GM23338 (cell line): ENCODE data around the gene MTX2. TPM values are rescaled to one million over a fixed set of nuclear protein-coding genes. Genes with fewer than 3 reads are reported as not detected.

ENCODE experiments used
- ATAC-seq: fragments of 200-7000 bp; cut with Tn5 transposase; 3 replicates; pipeline ENCODE4 v1.9.1; 2020
- DNase-seq: peaks from one replicate; pipeline ENCODE4 v3.0.0-alpha.2; 2015; ENCODE audit warnings: low spot score
- H2AFZ ChIP-seq: fragments of 200-600 bp; sonication (generic); 2 replicates; pipeline ENCODE4 v1.8.0; 2016; ENCODE audit warnings: antibody characterized with exemption, mild to moderate bottlenecking, moderate library complexity
- H3F3A ChIP-seq: fragments of 200-600 bp; sonication (generic); replicated peaks from 2 replicates; pipeline ENCODE4 v1.8.0; 2017; ENCODE audit warnings: antibody characterized with exemption, mixed run types, low read depth
- H3K27ac ChIP-seq: fragments of 200-600 bp; sonication (generic); 2 replicates; pipeline ENCODE4 v1.6.1; 2016; ENCODE audit warnings: low read depth
- H3K27me3 ChIP-seq: fragments of 200-600 bp; sonication (generic); 2 replicates; pipeline ENCODE4 v1.8.0; 2016; ENCODE audit warnings: mild to moderate bottlenecking, mixed run types, moderate library complexity; ENCODE audit not compliant: insufficient read depth
- H3K36me3 ChIP-seq: fragments of 200-600 bp; sonication (generic); 2 replicates; pipeline ENCODE4 v1.8.0; 2016; ENCODE audit warnings: mild to moderate bottlenecking; ENCODE audit not compliant: insufficient read depth
- H3K4me1 ChIP-seq: fragments of 200-600 bp; sonication (generic); 2 replicates; pipeline ENCODE4 v1.8.0; 2016; ENCODE audit warnings: mild to moderate bottlenecking, moderate library complexity; ENCODE audit not compliant: insufficient read depth
- H3K4me2 ChIP-seq: fragments of 200-600 bp; sonication (generic); 2 replicates; pipeline ENCODE4 v1.7.1; 2017; ENCODE audit warnings: mixed run types
- H3K4me3 ChIP-seq: fragments of 200-600 bp; sonication (generic); 2 replicates; pipeline ENCODE4 v1.6.1; 2016; ENCODE audit warnings: mixed run types
- H3K79me2 ChIP-seq: fragments of 200-600 bp; sonication (generic); replicated peaks from 2 replicates; pipeline ENCODE4 v1.8.0; 2017; ENCODE audit warnings: mild to moderate bottlenecking; ENCODE audit not compliant: insufficient read depth
- H3K9me2 ChIP-seq: fragments of 200-600 bp; sonication (generic); 2 replicates; pipeline ENCODE4 v1.8.0; 2017; ENCODE audit not compliant: insufficient read depth
- H4K20me1 ChIP-seq: fragments of 200-600 bp; sonication (generic); replicated peaks from 2 replicates; pipeline ENCODE4 v1.8.0; 2017; ENCODE audit warnings: mild to moderate bottlenecking; ENCODE audit not compliant: insufficient read depth
- H3K27ac Mint-ChIP-seq: 2 replicates; pipeline ENCODE4 v1.8.0; 2020; ENCODE audit warnings: inconsistent platforms, mild to moderate bottlenecking, moderate library complexity, mixed read lengths
- H3K27me3 Mint-ChIP-seq: 3 replicates; pipeline ENCODE4 v1.8.0; 2022; ENCODE audit warnings: low read depth, mild to moderate bottlenecking, moderate library complexity, mixed read lengths, inconsistent platforms; ENCODE audit not compliant: insufficient read depth, poor library complexity
- H3K36me3 Mint-ChIP-seq: 3 replicates; pipeline ENCODE4 v1.8.0; 2021; ENCODE audit warnings: low read depth, mild to moderate bottlenecking, inconsistent platforms, moderate library complexity, mixed read lengths
- H3K4me1 Mint-ChIP-seq: 3 replicates; pipeline ENCODE4 v1.8.0; 2020; ENCODE audit warnings: mild to moderate bottlenecking, inconsistent platforms, mixed read lengths
- H3K4me3 Mint-ChIP-seq: 3 replicates; pipeline ENCODE4 v1.8.0; 2021; ENCODE audit warnings: moderate library complexity, mild to moderate bottlenecking, inconsistent platforms, mixed read lengths
- H3K9me3 Mint-ChIP-seq: 3 replicates; pipeline ENCODE4 v1.8.0; 2020; ENCODE audit warnings: moderate library complexity, mild to moderate bottlenecking, inconsistent platforms, mixed read lengths
- CREB1 ChIP-seq: fragments of 250-450 bp; sonication (Bioruptor Pico); IDR thresholded peaks from 2 replicates; pipeline ENCODE4 v1.5.0; 2020; ENCODE audit warnings: low read depth, mild to moderate bottlenecking, moderate library complexity
- EZH2 ChIP-seq: fragments of 200-600 bp; sonication (generic); IDR thresholded peaks from one replicate; pipeline ENCODE4 v1.8.0; 2017; ENCODE audit warnings: antibody characterized with exemption, mild to moderate bottlenecking, low read depth; ENCODE audit not compliant: unreplicated experiment
- EZH2phosphoT487 ChIP-seq: fragments of 200-600 bp; sonication (generic); IDR thresholded peaks from one replicate; pipeline ENCODE4 v1.8.1; 2018; ENCODE audit warnings: antibody characterized with exemption; ENCODE audit not compliant: unreplicated experiment
- JUNB ChIP-seq: IDR thresholded peaks from one replicate; pipeline ENCODE4 v1.6.1; 2016; ENCODE audit warnings: antibody characterized with exemption; ENCODE audit not compliant: unreplicated experiment
- NANOG ChIP-seq: IDR thresholded peaks from 2 replicates; pipeline ENCODE4 v1.6.1; 2016; ENCODE audit warnings: antibody characterized with exemption, borderline replicate concordance
- POLR2AphosphoS5 ChIP-seq: IDR thresholded peaks from 2 replicates; pipeline ENCODE4 v1.6.1; 2016; ENCODE audit warnings: antibody characterized with exemption, low read depth
- STAT1 ChIP-seq: IDR thresholded peaks from one replicate; pipeline ENCODE4 v1.6.1; 2016; ENCODE audit warnings: antibody characterized with exemption; ENCODE audit not compliant: unreplicated experiment
- ZNF331 ChIP-seq: fragments of 250-450 bp; sonication (Bioruptor Pico); IDR thresholded peaks from 2 replicates; pipeline ENCODE4 v1.5.0; 2020; ENCODE audit warnings: low read depth, mild to moderate bottlenecking, moderate library complexity
- polyA plus RNA-seq: library from polyadenylated mRNA; unstranded; fragments of >200 nt; fragmentation: Nextera tagmentation; extraction: Ambion mirVana; gene quantifications from 2 replicates; pipeline ENCODE4 v1.2.1, GENCODE V29; 2016
- total RNA-seq: library from RNA; depleted of rRNA; stranded (reverse); fragments of >200 nt; shearing (Covaris generic); gene quantifications from 2 replicates; pipeline ENCODE4 v1.2.3, GENCODE V29; 2014
- TF ChIP-seq, protein P1 (sequence below), 2 experiments: fragments of 200-600 bp in 1 of 2; sonication (generic) in 1 of 2; conservative IDR thresholded peaks; 2 replicates each; pipeline versions ENCODE4 v1.5.1 to v1.6.1; 2016 to 2017; ENCODE audit warnings: antibody characterized with exemption in 2 of 2, low read depth in 2 of 2, mild to moderate bottlenecking in 2 of 2, moderate library complexity in 1 of 2
- TF ChIP-seq, protein P2 (sequence below): IDR thresholded peaks from 2 replicates; pipeline ENCODE4 v1.6.1; 2016; ENCODE audit warnings: antibody characterized with exemption
- TF ChIP-seq, protein P3 (sequence below): fragments of 250-450 bp; sonication (Bioruptor Pico); IDR thresholded peaks from 2 replicates; pipeline ENCODE4 v1.5.0; 2020; ENCODE audit warnings: mild to moderate bottlenecking, moderate library complexity

The MTX2 gene
- total and polyA plus RNA-seq, 2 experiments from 2014 or later: 37.5 to 81.7 TPM

DNA sequence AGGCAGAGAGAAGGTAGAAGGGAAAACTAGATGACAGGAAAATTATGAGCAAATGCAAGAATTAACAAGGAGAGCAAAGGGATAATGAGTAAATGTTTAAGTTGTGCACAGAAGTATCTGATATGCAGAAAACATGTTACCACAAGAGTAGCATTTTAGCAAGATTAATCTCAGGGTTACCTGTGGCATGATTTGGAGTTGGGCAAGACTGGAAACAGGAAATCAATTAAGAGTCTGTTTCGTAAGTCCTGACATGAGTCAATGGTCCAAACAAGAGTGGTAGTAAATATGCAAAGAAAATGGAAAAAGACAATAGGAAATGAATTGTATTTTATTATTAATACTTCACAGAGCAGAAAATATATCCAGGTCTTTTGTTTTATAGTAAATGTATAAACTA is 17.3 kb upstream of the MTX2 start:
- Mint-ChIP-seq H3K4me1 (peaks cover 2% of the 10 kb centered on the region; the same call in 2 of the 3 replicates), H3K27ac (no peak overlapping the region), H3K36me3 (peaks cover 2% of the 10 kb centered on the region; the same call in 1 of the 3 replicates), H3K4me3 (no peak overlapping the region), H3K9me3 (no peaks in the 10 kb centered on the region; the same call in 2 of the 3 replicates), H3K27me3 (no peaks in the 10 kb centered on the region)
- Histone ChIP-seq H3K4me2 (no peak overlapping the region), H3K36me3 (no peaks in the 10 kb centered on the region), H3F3A (no peaks in the 10 kb centered on the region), H3K27ac (no peak overlapping the region), H3K79me2 (no peaks in the 10 kb centered on the region), H2AFZ (no peak overlapping the region), H3K27me3 (no peaks in the 10 kb centered on the region), H3K4me3 (no peak overlapping the region), H3K4me1 (no peaks in the 10 kb centered on the region), H3K9me2 (no peaks in the 10 kb centered on the region), H4K20me1 (no peaks in the 10 kb centered on the region)
- no peak for TF ChIP-seq ZNF331 (CRISPR knock-in tag)
- TF ChIP-seq EZH2phosphoT487: no peak
- TF ChIP-seq JUNB: no peak
- TF ChIP-seq NANOG: no peak
- no peak for TF ChIP-seq EZH2
- TF ChIP-seq STAT1: no peak
- TF ChIP-seq, protein P1, sequence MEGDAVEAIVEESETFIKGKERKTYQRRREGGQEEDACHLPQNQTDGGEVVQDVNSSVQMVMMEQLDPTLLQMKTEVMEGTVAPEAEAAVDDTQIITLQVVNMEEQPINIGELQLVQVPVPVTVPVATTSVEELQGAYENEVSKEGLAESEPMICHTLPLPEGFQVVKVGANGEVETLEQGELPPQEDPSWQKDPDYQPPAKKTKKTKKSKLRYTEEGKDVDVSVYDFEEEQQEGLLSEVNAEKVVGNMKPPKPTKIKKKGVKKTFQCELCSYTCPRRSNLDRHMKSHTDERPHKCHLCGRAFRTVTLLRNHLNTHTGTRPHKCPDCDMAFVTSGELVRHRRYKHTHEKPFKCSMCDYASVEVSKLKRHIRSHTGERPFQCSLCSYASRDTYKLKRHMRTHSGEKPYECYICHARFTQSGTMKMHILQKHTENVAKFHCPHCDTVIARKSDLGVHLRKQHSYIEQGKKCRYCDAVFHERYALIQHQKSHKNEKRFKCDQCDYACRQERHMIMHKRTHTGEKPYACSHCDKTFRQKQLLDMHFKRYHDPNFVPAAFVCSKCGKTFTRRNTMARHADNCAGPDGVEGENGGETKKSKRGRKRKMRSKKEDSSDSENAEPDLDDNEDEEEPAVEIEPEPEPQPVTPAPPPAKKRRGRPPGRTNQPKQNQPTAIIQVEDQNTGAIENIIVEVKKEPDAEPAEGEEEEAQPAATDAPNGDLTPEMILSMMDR (conservative IDR thresholded peaks at IDR 0.05; ENCODE audit: low read depth in 2 of 2): no peak
- TF ChIP-seq, protein P2, sequence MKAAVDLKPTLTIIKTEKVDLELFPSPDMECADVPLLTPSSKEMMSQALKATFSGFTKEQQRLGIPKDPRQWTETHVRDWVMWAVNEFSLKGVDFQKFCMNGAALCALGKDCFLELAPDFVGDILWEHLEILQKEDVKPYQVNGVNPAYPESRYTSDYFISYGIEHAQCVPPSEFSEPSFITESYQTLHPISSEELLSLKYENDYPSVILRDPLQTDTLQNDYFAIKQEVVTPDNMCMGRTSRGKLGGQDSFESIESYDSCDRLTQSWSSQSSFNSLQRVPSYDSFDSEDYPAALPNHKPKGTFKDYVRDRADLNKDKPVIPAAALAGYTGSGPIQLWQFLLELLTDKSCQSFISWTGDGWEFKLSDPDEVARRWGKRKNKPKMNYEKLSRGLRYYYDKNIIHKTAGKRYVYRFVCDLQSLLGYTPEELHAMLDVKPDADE: no peak
- TF ChIP-seq POLR2AphosphoS5: no peak
- TF ChIP-seq CREB1 (CRISPR knock-in tag): no peak
- TF ChIP-seq, protein P3, sequence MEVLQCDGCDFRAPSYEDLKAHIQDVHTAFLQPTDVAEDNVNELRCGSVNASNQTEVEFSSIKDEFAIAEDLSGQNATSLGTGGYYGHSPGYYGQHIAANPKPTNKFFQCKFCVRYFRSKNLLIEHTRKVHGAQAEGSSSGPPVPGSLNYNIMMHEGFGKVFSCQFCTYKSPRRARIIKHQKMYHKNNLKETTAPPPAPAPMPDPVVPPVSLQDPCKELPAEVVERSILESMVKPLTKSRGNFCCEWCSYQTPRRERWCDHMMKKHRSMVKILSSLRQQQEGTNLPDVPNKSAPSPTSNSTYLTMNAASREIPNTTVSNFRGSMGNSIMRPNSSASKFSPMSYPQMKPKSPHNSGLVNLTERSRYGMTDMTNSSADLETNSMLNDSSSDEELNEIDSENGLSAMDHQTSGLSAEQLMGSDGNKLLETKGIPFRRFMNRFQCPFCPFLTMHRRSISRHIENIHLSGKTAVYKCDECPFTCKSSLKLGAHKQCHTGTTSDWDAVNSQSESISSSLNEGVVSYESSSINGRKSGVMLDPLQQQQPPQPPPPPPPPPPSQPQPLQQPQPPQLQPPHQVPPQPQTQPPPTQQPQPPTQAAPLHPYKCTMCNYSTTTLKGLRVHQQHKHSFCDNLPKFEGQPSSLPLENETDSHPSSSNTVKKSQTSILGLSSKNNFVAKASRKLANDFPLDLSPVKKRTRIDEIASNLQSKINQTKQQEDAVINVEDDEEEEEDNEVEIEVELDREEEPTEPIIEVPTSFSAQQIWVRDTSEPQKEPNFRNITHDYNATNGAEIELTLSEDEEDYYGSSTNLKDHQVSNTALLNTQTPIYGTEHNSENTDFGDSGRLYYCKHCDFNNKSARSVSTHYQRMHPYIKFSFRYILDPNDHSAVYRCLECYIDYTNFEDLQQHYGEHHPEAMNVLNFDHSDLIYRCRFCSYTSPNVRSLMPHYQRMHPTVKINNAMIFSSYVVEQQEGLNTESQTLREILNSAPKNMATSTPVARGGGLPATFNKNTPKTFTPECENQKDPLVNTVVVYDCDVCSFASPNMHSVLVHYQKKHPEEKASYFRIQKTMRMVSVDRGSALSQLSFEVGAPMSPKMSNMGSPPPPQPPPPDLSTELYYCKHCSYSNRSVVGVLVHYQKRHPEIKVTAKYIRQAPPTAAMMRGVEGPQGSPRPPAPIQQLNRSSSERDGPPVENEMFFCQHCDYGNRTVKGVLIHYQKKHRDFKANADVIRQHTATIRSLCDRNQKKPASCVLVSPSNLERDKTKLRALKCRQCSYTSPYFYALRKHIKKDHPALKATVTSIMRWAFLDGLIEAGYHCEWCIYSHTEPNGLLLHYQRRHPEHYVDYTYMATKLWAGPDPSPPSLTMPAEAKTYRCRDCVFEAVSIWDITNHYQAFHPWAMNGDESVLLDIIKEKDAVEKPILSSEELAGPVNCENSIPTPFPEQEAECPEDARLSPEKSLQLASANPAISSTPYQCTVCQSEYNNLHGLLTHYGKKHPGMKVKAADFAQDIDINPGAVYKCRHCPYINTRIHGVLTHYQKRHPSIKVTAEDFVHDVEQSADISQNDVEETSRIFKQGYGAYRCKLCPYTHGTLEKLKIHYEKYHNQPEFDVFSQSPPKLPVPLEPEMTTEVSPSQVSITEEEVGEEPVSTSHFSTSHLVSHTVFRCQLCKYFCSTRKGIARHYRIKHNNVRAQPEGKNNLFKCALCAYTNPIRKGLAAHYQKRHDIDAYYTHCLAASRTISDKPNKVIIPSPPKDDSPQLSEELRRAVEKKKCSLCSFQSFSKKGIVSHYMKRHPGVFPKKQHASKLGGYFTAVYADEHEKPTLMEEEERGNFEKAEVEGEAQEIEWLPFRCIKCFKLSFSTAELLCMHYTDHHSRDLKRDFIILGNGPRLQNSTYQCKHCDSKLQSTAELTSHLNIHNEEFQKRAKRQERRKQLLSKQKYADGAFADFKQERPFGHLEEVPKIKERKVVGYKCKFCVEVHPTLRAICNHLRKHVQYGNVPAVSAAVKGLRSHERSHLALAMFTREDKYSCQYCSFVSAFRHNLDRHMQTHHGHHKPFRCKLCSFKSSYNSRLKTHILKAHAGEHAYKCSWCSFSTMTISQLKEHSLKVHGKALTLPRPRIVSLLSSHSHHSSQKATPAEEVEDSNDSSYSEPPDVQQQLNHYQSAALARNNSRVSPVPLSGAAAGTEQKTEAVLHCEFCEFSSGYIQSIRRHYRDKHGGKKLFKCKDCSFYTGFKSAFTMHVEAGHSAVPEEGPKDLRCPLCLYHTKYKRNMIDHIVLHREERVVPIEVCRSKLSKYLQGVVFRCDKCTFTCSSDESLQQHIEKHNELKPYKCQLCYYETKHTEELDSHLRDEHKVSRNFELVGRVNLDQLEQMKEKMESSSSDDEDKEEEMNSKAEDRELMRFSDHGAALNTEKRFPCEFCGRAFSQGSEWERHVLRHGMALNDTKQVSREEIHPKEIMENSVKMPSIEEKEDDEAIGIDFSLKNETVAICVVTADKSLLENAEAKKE (CRISPR knock-in tag): no peak
- DNase-seq: no peak
- no peak for ATAC-seq
